Transverse colon (tissue), 4 donors: Measurements from ENCODE around the gene TM4SF20. TPM values are rescaled to one million over a fixed set of nuclear protein-coding genes. Genes with fewer than 3 reads are reported as not detected.

Source experiments
- DNase-seq: peaks from one replicate; pipeline ENCODE4 v3.0.0-alpha.2; 2019
- H3K27ac ChIP-seq, 4 donors: fragments of 200-600 bp; sonication (generic); 2 replicates each; pipeline ENCODE4 v1.5.1; 2016 to 2018; ENCODE audit warnings: inconsistent platforms in 4 of 4
- H3K27me3 ChIP-seq: fragments of 200-600 bp; sonication (generic); 2 replicates; pipeline ENCODE4 v1.5.1; 2017; ENCODE audit warnings: inconsistent platforms
- H3K36me3 ChIP-seq, 4 donors: fragments of 200-600 bp; sonication (generic); 2 replicates each; pipeline ENCODE4 v1.5.1; 2017 to 2019; ENCODE audit warnings: inconsistent platforms in 4 of 4
- H3K4me1 ChIP-seq, 4 donors: fragments of 200-600 bp; sonication (generic); 2 replicates each; pipeline ENCODE4 v1.5.1; 2017 to 2020; ENCODE audit warnings: inconsistent platforms in 4 of 4
- H3K4me3 ChIP-seq, 4 donors: fragments of 200-600 bp; sonication (generic); 1 replicate in 1 of 4; 2 replicates in 3 of 4; pipeline versions ENCODE4 v1.5.1 to v1.6.1; 2017 to 2019; ENCODE audit warnings: inconsistent platforms in 4 of 4
- H3K9me3 ChIP-seq, 2 donors: fragments of 200-600 bp; sonication (generic); 2 replicates each; pipeline ENCODE4 v1.5.1; 2017 to 2019; ENCODE audit warnings: inconsistent platforms in 2 of 2
- CTCF ChIP-seq, 5 experiments: fragments of 200-600 bp in 3 of 5; fragments of 450-650 bp in 2 of 5; sonication (generic) in 3 of 5; IDR thresholded peaks; 1 replicate in 2 of 5; 2 replicates in 3 of 5; pipeline ENCODE4 v1.5.1; 2016 to 2017; ENCODE audit warnings: antibody characterized with exemption in 5 of 5, inconsistent platforms in 3 of 5, mild to moderate bottlenecking in 2 of 5, moderate library complexity in 1 of 5
- EP300 ChIP-seq: sonication (generic); formaldehyde crosslinking; IDR thresholded peaks from one replicate; pipeline ENCODE4 v1.6.1; 2017; ENCODE audit warnings: antibody characterized with exemption, low read depth
- POLR2A ChIP-seq: fragments of 450-650 bp; IDR thresholded peaks from one replicate; pipeline ENCODE4 v1.6.1; 2016; ENCODE audit warnings: antibody characterized with exemption, mild to moderate bottlenecking, moderate library complexity
- POLR2AphosphoS5 ChIP-seq, 3 donors: sonication (generic); formaldehyde crosslinking; IDR thresholded peaks; one replicate each; pipeline ENCODE4 v1.6.1; 2016; ENCODE audit warnings: antibody characterized with exemption in 3 of 3
- WGBS, 2 donors: methylation state at CpG; one replicate each; pipeline ENCODE4 v1.1.5; 2018; ENCODE audit warnings: low coverage in 1 of 2; 5-methylcytosine and 5-hydroxymethylcytosine counted together
- in situ Hi-C, 4 donors: fragments of 200-750 bp; cut with MboI; loops; one replicate each; pipeline versions ENCODE4 v1.15.0 to v1.15.1; 2017; ENCODE audit warnings: low sequenced_read_pairs in 3 of 4, low pct_ligation_motif_present in 1 of 4, low pct_unique_long_range_greater_than_20kb in 1 of 4
- intact Hi-C: fragments of 100-400 bp; cut with DNase I; formaldehyde crosslinking; loops from one replicate; pipeline ENCODE4 v1.15.1; 2023; ENCODE audit warnings: low total_unique reads
- total RNA-seq, 4 donors: library from RNA; depleted of rRNA; stranded (reverse); fragments of >200 nt; gene quantifications; one replicate each; pipeline ENCODE4 v1.1.0, GENCODE V29; 2016

Gene TM4SF20
- total RNA-seq, 4 donors from 2014 or later, result 0.40 to 10.2 (median 1.1) TPM

GRCh38 chr2:227320305-227321094 lies 58.6 kb downstream of the TM4SF20 start:
- Histone ChIP-seq H3K4me3 (no peak overlapping the region), H3K4me1 (peaks cover 0 to 8% (median 0%) of the 10 kb centered on the region in 4 donors), H3K27ac (no peak overlapping the region), H3K36me3 (no peaks in the 10 kb centered on the region), H3K27me3 (no peaks in the 10 kb centered on the region), H3K9me3 (no peaks in the 10 kb centered on the region)
- WGBS, 2 donors, result 93% methylated on average over 32 of the region's 33 CpGs; no CpG with 5 or more reads in 1 of the 2 donors
- intact Hi-C loops, result no loop called here
- TF ChIP-seq POLR2A (no peak), EP300 (no peak), POLR2AphosphoS5 (IDR thresholded peaks at IDR 0.05) (no peak), CTCF (IDR thresholded peaks at IDR 0.05) (no peak)
- in situ Hi-C loops, result no loop called here
- DNase-seq, result no peak

GRCh38 chr2:227317834-227318233 lies 61.3 kb downstream of the TM4SF20 start:
- Histone ChIP-seq H3K36me3 (no peaks in the 10 kb centered on the region), H3K4me3 (no peak overlapping the region), H3K27me3 (no peaks in the 10 kb centered on the region), H3K27ac (no peak overlapping the region), H3K9me3 (no peaks in the 10 kb centered on the region), H3K4me1 (no peaks in the 10 kb centered on the region)
- no peak for DNase-seq
- WGBS, 2 donors, result 80 to 98% methylated on average over 1 to 2 of the region's 2 CpGs
- intact Hi-C loops, result no loop called here
- in situ Hi-C loops, result no loop called here
- TF ChIP-seq CTCF (IDR thresholded peaks at IDR 0.05), result no peak
- TF ChIP-seq POLR2A, result no peak

- TF ChIP-seq POLR2AphosphoS5 (IDR thresholded peaks at IDR 0.05) (no peak), EP300 (no peak), POLR2A (no peak), CTCF (IDR thresholded peaks at IDR 0.05) (no peak)
- Histone ChIP-seq H3K4me1 (no peaks in the 10 kb centered on the region), H3K27me3 (no peaks in the 10 kb centered on the region), H3K4me3 (no peak overlapping the region), H3K27ac (no peak overlapping the region), H3K36me3 (no peaks in the 10 kb centered on the region), H3K9me3 (no peaks in the 10 kb centered on the region)
- no peak for DNase-seq
- WGBS, 2 donors, result 92 to 100% methylated on average over 1 of the region's 1 CpG
- intact Hi-C loops (no loop called here), in situ Hi-C loops (no loop called here)
Measured at GRCh38 chr2:227313310-227313709, 65.8 kb downstream of the TM4SF20 start.

GRCh38 chr2:227312579-227312978 lies 66.5 kb downstream of the TM4SF20 start:
- Histone ChIP-seq H3K36me3 (no peaks in the 10 kb centered on the region), H3K9me3 (no peaks in the 10 kb centered on the region), H3K4me1 (no peaks in the 10 kb centered on the region), H3K27ac (no peak overlapping the region), H3K4me3 (no peak overlapping the region), H3K27me3 (no peaks in the 10 kb centered on the region)
- in situ Hi-C loops (no loop called here), intact Hi-C loops (no loop called here)
- no peak for DNase-seq
- TF ChIP-seq EP300, result no peak
- no peak for TF ChIP-seq POLR2AphosphoS5 (IDR thresholded peaks at IDR 0.05)
- no peak for TF ChIP-seq POLR2A
- no peak for TF ChIP-seq CTCF (IDR thresholded peaks at IDR 0.05)
- WGBS, 2 donors, result 45 to 46% methylated on average over 2 of the region's 2 CpGs

Other genes with a start within 250 kb of the TM4SF20 start
- gene COL4A4, start 215.1 kb downstream of the TM4SF20 start, total RNA-seq, result 1 to 10 TPM; 1.5 to 4.6 (median 2.6) TPM
- 10 to 100 TPM in 1 of 4 donors, 1 to 10 TPM in 1, under 1 TPM in 1, not detected in 1; 0.41 to 20.9 (median 5.1) TPM for gene COL4A3, start 214.7 kb downstream of the TM4SF20 start, total RNA-seq
- 100 to 1,000 TPM in 2 of 4 donors, 10 to 100 TPM in 2; 22.3 to 127 (median 103) TPM for gene MFF, start 54.1 kb downstream of the TM4SF20 start, total RNA-seq
- gene SCYGR1, start 8.6 kb upstream of the TM4SF20 start, total RNA-seq, result not detected
- gene AGFG1, start 92.8 kb upstream of the TM4SF20 start, total RNA-seq, result 10 to 100 TPM; 15.5 to 76.3 (median 32.9) TPM
- not detected for gene SCYGR2, start 219.6 kb upstream of the TM4SF20 start, total RNA-seq
- not detected for gene SCYGR3, start 235.5 kb upstream of the TM4SF20 start, total RNA-seq
- not detected for gene SCYGR4, start 238.2 kb upstream of the TM4SF20 start, total RNA-seq